ENCODE results near the gene ADCY1.

The ADCY1 gene

GRCh38 chr7:45698303-45699014 is 124.3 kb downstream of the ADCY1 start:
- DNase-seq: no peak

- DNase-seq: no peak
These were observed 124.8 kb downstream of the ADCY1 start for GRCh38 chr7:45699015-45699309.

DNA sequence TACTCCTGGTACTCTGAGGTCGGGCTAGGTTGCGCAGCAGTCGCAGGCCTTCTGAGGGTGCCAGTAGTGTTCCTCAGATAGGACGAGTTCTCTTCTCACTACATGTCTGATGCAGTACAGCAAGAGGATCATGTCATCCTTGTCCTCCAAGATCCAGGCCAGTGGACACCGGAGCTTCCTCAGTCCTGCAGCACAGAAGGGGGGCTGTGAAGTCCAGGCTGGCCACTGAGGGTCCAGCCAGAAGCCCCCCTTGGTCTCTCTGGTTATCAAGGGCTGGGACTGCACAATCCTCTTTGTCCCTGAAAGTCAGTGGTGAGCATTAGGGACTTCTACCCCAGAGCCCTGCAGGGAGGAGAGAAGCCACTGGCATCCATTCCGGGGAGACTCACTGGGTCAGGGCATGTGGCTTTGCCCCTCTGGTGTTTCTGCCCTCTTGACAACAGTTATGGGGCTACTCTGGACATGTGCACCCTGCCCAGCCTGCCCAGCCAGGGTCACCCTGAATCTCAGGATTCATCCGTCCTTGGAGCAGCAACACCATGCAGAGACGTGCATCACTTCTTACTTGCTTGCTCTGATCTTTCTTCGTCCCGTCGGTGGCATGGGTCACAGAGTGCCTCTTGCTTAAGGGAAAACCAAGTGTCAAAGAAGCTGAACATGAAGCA is 125.7 kb downstream of the ADCY1 start:
- DNase-seq: no peak

DNA sequence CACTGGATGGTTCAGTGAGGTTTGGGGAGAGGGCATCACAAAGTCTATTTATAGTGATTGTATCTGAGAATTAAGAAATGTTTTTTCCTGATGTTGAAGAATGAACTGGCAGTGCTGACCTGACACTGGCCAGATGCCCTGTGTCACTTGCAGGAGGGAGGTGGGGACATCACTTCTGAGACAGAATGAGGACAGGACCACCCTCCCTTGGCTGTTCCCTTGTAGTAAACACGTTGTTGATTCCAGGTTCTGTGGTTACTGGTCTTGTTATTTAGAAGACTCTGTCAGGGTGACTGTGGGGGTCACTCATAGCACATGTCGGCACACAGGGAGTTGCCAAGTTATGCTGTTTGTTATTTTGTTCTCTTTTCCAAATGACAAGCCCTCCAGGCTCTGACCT is 126.4 kb downstream of the ADCY1 start:
- DNase-seq: no peak

GRCh38 chr7:45701701-45702510 is 127.7 kb downstream of the ADCY1 start:
- DNase-seq: no peak

DNA sequence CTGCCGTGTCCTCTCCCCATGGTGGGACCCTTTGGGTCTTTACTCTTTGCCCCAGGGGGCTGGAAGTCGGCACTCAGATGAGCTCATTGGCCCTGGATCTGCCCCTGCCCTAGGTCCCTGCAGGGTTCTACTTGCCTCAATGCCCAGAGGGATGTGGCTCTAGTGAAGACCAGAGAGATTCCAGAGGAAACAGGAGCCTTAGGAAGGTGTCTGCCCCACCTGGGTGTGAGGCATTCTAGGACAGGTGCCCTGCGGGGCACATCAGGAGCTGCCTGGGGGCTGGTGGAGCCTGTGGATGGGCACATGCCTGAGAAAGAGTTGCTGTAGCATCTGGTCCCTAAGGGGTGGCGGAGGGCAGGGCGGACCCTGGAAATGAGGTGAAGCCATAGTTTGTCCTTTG is 128.6 kb downstream of the ADCY1 start:
- no peak for DNase-seq

DNA sequence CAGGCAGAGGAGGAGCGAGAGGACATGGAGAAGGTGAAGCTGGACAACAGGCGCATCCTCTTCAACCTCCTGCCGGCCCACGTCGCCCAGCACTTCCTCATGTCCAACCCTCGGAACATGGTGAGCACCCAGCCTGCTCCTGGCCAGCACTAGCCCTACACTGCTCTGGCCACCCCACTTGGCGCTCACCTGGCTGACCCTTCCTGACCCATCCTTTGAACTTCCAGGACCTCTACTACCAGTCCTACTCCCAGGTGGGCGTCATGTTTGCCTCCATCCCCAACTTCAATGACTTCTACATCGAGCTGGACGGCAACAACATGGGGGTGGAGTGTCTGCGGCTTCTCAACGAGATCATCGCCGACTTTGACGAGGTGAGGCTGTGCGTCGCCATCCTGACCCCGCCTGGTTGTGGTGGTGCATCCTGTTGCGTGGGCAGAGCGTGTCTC is 129.2 kb downstream of the ADCY1 start:
- no peak for DNase-seq

DNA sequence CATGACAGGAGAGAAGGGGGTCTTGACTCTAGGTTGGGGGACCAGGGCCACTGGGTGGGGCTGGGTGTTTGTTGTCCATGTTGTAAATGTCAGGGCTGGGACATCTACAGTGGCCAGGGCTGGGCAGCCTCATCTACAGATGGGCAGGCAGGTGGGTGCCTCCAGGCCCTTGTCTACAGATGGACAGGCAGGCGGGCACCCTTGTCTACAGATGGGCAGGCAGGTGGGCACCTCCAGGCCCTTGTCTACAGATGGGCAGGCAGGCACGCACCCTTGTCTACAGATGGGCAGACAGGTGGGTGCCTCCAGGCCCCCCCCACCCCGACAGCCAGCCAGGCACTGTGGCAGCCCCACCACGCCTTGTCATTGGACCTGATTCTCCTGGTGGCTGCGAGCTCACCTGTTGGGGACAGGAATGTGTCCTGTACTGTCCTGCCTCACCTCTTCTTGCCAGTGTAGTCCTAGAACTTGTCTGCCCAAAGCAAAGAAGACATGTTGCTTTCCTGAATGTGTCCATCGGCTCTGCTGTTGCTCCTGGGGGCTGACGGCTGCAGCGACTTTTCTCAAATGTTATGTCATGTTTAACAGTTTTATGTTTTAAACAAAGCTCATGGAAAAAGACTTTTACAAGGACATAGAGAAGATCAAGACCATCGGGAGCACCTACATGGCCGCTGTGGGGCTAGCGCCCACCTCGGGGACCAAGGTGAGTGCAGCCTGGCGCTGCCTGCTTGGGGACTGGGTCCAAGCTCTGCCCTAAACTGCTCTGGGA is 129.9 kb downstream of the ADCY1 start:
- DNase-seq: no peak

GRCh38 chr7:45704683-45705016 is 130.5 kb downstream of the ADCY1 start:
- no peak for DNase-seq

DNA sequence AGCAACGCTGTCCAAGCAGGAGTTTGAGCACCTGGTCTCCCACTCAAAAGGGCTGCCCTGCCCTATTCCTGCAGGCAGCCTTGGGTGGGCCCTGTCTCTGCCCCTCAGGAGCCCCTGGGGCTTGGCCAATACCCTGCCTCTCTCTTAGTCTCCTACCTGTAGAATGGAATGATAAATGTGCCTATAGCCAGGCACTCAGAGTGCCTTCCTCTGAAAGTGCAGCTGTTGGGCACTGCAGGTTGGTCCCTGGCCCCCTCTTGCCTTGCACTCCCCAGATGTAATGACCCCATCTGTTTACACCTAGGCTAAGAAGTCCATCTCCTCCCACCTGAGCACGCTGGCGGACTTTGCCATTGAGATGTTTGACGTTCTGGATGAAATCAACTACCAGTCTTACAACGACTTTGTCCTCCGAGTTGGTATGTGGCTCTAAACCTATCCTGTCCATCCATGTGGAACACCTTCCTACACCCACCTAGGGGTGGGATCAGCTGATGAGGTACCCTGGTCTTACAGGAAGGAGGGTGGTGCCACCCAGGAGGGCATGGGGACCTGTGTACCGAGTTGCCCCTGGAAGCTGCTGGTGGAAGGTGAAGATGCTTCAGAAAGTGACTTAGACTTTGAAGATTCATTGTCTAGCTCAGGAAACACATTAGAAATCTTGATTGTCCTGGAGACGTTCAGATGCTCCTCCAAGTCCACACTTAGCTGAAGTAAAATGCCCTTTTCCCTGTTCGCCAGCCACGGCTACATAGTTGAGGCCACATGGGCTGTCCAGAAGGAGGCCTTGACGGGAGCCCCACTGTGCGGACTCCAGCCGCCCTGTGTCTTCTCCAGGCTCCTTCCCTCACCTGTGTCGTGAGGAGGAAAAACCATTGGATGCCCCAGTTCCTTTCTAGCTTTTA is 134.1 kb downstream of the ADCY1 start:
- no peak for DNase-seq

- DNase-seq: no peak
These were observed 135.2 kb downstream of the ADCY1 start for GRCh38 chr7:45709168-45710042.

DNA sequence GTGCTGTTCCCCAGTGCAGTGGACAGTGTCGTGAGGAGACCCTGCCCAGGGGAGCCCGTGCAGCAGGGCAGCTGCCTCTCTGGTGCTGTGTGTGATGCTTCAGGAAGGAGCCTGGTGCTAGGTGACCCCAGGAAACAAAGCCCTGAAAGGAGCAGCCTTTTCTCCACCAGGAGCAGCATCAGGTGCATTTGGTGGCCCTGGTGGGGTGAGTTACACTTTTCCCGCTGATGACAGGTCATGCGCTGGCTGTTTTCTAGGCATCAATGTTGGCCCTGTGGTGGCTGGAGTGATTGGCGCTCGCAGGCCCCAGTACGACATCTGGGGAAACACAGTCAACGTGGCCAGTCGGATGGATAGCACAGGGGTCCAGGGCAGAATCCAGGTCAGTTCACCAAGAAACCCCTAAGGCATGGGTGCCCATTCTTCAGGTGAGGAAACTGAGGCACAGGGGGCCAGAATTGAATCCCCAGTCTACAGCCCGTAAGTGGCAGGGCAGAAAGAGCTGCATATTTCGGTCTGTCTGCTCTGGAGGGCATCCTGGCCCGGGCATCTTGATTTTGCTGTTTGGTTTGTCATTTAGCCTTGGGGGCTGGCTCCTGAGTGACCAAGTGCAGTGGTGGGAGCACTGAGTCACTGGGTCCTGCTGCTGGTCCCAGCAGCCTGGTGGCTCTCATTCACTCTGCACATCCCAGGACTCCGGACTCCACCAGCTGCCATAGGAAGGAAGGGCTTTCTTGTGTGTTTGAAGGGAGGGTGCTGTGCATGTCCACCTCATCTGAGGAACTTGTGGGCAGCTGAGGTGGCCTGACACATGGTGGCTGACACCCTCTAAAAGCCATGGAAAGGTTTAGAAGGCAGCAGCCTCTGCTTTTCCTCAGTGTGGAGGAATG is 136.3 kb downstream of the ADCY1 start:
- DNase-seq: no peak

DNA sequence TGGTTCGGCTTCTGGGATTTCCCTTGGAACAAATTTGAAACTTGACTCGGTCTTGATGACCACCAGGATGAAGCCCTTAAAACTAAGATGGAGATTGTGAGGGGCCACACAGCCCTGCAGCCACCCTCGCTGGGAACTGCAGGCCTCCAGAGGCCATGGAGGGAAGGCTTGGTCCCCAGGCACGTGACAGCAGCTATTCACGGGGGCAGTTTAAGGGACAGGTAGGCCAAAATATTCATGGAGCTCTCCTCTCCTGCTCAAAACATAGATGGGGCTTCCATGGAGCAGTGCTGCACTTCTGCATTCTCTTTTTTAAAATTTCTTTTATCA is 137.0 kb downstream of the ADCY1 start:
- DNase-seq: no peak

GRCh38 chr7:45712057-45712689 is 138.0 kb downstream of the ADCY1 start:
- no peak for DNase-seq

GRCh38 chr7:45712872-45713668 is 138.9 kb downstream of the ADCY1 start:
- DNase-seq: no peak

- DNase-seq: no peak
These were observed 139.7 kb downstream of the ADCY1 start for GRCh38 chr7:45713669-45714520.

DNA sequence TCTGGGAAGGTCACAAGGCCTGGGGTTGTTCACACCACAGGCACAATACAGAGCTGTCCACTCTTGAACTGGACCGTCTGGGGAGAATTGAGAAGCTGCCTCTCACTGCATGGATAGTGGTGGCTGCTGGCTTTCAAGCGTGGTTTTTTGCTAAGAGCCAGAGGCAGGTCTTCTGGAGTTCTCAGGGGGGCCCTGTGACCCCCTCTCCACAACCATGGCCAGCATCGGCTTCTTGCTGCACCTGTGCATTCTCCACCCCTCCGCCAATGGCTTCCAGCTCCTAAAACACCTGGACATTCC is 140.3 kb downstream of the ADCY1 start:
- DNase-seq: no peak
